Right lobe of liver (tissue), 6 donors: Measurements from ENCODE around the gene SDF4. TPM values are rescaled to one million over a fixed set of nuclear protein-coding genes. Genes with fewer than 3 reads are reported as not detected.

Experiments used
- ATAC-seq, 4 donors: fragments of 200-7000 bp; cut with Tn5 transposase; one replicate each; pipeline ENCODE4 v1.9.1; 2020; ENCODE audit warnings: mild to moderate bottlenecking in 4 of 4, moderate library complexity in 4 of 4
- DNase-seq, 3 donors: peaks; one replicate each; pipeline ENCODE4 v3.0.0-alpha.2; 2020
- H3K27ac ChIP-seq, 3 donors: fragments of 200-600 bp; one replicate each; pipeline ENCODE4 v1.8.0; 2022
- H3K27me3 ChIP-seq, 2 donors: fragments of 200-600 bp; one replicate each; pipeline ENCODE4 v1.8.0; 2022
- H3K36me3 ChIP-seq, 4 donors: fragments of 200-600 bp; sonication (generic) in 1 of 4; one replicate each; pipeline versions ENCODE4 v1.5.1 to v1.8.0; 2017 to 2022; ENCODE audit warnings: control low read depth in 1 of 4
- H3K4me1 ChIP-seq, 4 donors: fragments of 200-600 bp; sonication (generic) in 1 of 4; one replicate each; pipeline versions ENCODE4 v1.5.1 to v1.8.0; 2017 to 2022; ENCODE audit warnings: control low read depth in 1 of 4
- H3K4me3 ChIP-seq, 3 donors: fragments of 200-600 bp; one replicate each; pipeline ENCODE4 v1.8.0; 2022
- H3K9me3 ChIP-seq, 4 donors: fragments of 200-600 bp; sonication (generic) in 1 of 4; one replicate each; pipeline versions ENCODE4 v1.5.1 to v1.8.0; 2017 to 2022; ENCODE audit warnings: control low read depth in 1 of 4
- CTCF ChIP-seq, 4 donors: fragments of 200-600 bp in 3 of 4; fragments of 450-650 bp in 1 of 4; IDR thresholded peaks; one replicate each; pipeline versions ENCODE4 v1.5.1 to v1.8.0; 2016 to 2022; ENCODE audit warnings: antibody characterized with exemption in 4 of 4, mild to moderate bottlenecking in 2 of 4
- WGBS: methylation state at CpG from one replicate; pipeline ENCODE4 v1.1.6; 2018; ENCODE audit warnings: low coverage, low lambda C conversion rate; ENCODE audit not compliant: insufficient coverage; ENCODE audit errors: missing lambda C conversion rate; 5-methylcytosine and 5-hydroxymethylcytosine counted together
- intact Hi-C, 2 donors: fragments of 100-400 bp; cut with DNase I; formaldehyde crosslinking; loops; one replicate each; pipeline versions ENCODE4 v1.11.2 to v1.14.1; 2022
- microRNA counts: library from miRNA; unstranded; fragments of <30 nt; microRNA quantifications from one replicate; lab custom pipeline; 2016
- microRNA-seq, 2 donors: library from miRNA; unstranded; fragments of <30 nt; microRNA quantifications; one replicate each; pipeline ENCODE4, GENCODE V29; 2019 to 2020
- small RNA-seq, 2 experiments: library from RNA; depleted of rRNA; stranded (forward); fragments of <200 nt; gene quantifications; one replicate each; pipeline ENCODE3, GENCODE V24; 2016
- total RNA-seq, 6 experiments: library from RNA; depleted of rRNA in 2 of 6; stranded (reverse); fragments of >200 nt in 2 of 6; fragmentation: NEBNext Ultra II Directional in 3 of 6; extraction: Animal tissue kit (Norgen Biotek cat#: 25700) in 3 of 6; gene quantifications; one replicate each; pipeline versions ENCODE4 v1.1.0 to v1.2.4, GENCODE V29; 2016 to 2023
- donor health status: DM: no; HTN: yes; CAD: no.
- donor health status: DM: no; HTN: no; CAD: no.
- donor health status: DM: no; HTN: no; CAD: no.
- donor health status: DM: no; HTN: yes; CAD: no.
- donor health status: DM: no; HTN: yes; CAD: no.

Gene SDF4
- total RNA-seq, 6 experiments from 2014 or later = 112 to 148 (median 142) TPM

- H3K4me1 ChIP-seq = no peaks in the 10 kb centered on the region
- H3K4me3 ChIP-seq = no peak overlapping the region
- WGBS = no CpG with 5 or more reads among the region's 20 CpGs
- intact Hi-C loops = no loop called here
- H3K27me3 ChIP-seq = no peaks in the 10 kb centered on the region
- no peak for TF ChIP-seq CTCF (IDR thresholded peaks at IDR 0.05)
- no peaks in the 10 kb centered on the region for H3K36me3 ChIP-seq
- H3K9me3 ChIP-seq = no peaks in the 10 kb centered on the region
- ATAC-seq (no peak), DNase-seq (peak in 1 of 3 donors; percentile 21)
- no peak overlapping the region for H3K27ac ChIP-seq
Measured at GRCh38 chr1:1167398-1167821, 64.4 kb downstream of the SDF4 start.

MicroRNAs encoded within 50 kb of the gene (microRNA counts, 767-probe panel; counts per million panel counts)
- microRNA hsa-miR-200a-3p (lab: Ali Mortazavi, UCI) (237 counts per million), microRNA hsa-miR-200b-3p (lab: Ali Mortazavi, UCI) (5,401 counts per million, percentile 12 among the panel's probes with 10 or more counts), microRNA hsa-miR-429 (lab: Ali Mortazavi, UCI) (237 counts per million)

Small RNAs within 50 kb of the gene (microRNA-seq; reads per million reads assigned to microRNA genes)
- 90.8 to 142 reads per million in 2 donors for gene MIR200A
- 321 to 563 reads per million in 2 donors for gene MIR200B
- gene MIR429 = 65.7 to 114 reads per million in 2 donors

Small RNAs within 50 kb of the gene (small RNA-seq; reads per million reads assigned to genes)
- 3.0 to 4.1 reads per million in 2 experiments for gene MIR200A
- gene MIR200B = 16.7 to 36.2 reads per million in 2 experiments
- 2.6 to 4.2 reads per million in 2 experiments for gene MIR429

Other genes starting within 250 kb of the SDF4 start
- gene PERM1, start 249.9 kb downstream of the SDF4 start, total RNA-seq = under 1 TPM in 4 of 6 experiments, not detected in 2; 0.18 to 0.46 (median 0.28) TPM
- 10 to 100 TPM in 2 of 6 experiments, 1 to 10 TPM in 4; 1.6 to 21.5 (median 5.2) TPM for gene HES4, start 231.9 kb downstream of the SDF4 start, total RNA-seq
- gene ISG15, start 218.5 kb downstream of the SDF4 start, total RNA-seq = 10 to 100 TPM; 16.3 to 98.7 (median 26.4) TPM
- gene AGRN, start 211.9 kb downstream of the SDF4 start, total RNA-seq = 10 to 100 TPM; 14.2 to 44.5 (median 35.2) TPM
- not detected for gene RNF223, start 157.7 kb downstream of the SDF4 start, total RNA-seq
- gene C1orf159, start 115.9 kb downstream of the SDF4 start, total RNA-seq = 1 to 10 TPM; 4.0 to 7.7 (median 6.4) TPM
- gene TTLL10, start 58.1 kb downstream of the SDF4 start, total RNA-seq = not detected
- gene TNFRSF18, start 25.4 kb downstream of the SDF4 start, total RNA-seq = under 1 TPM in 2 of 6 experiments, not detected in 4; 0.24 to 0.27 TPM
- gene TNFRSF4, start 17.8 kb downstream of the SDF4 start, total RNA-seq = under 1 TPM in 4 of 6 experiments, not detected in 2; 0.20 to 0.99 (median 0.28) TPM
- 10 to 100 TPM in 2 of 6 experiments, 1 to 10 TPM in 4; 6.3 to 14.3 (median 7.8) TPM for gene B3GALT6, start 236 bp upstream of the SDF4 start, total RNA-seq
- gene C1QTNF12, start 14.7 kb upstream of the SDF4 start, total RNA-seq = 1 to 10 TPM in 4 of 6 experiments, under 1 TPM in 1, not detected in 1; 0.40 to 4.0 (median 1.1) TPM
- gene UBE2J2, start 41.9 kb upstream of the SDF4 start, total RNA-seq = 10 to 100 TPM; 25.5 to 30.6 (median 26.9) TPM
- gene SCNN1D, start 48.4 kb upstream of the SDF4 start, total RNA-seq = 1 to 10 TPM; 1.7 to 6.2 (median 3.4) TPM
- gene ACAP3, start 75.9 kb upstream of the SDF4 start, total RNA-seq = 10 to 100 TPM; 20.1 to 28.0 (median 22.0) TPM
- gene PUSL1, start 76.6 kb upstream of the SDF4 start, total RNA-seq = 10 to 100 TPM in 2 of 6 experiments, 1 to 10 TPM in 4; 5.6 to 21.6 (median 8.4) TPM
- gene INTS11, start 92.7 kb upstream of the SDF4 start, total RNA-seq = 10 to 100 TPM; 35.1 to 52.4 (median 43.5) TPM
- 10 to 100 TPM; 26.9 to 57.7 (median 33.1) TPM for gene CPTP, start 92.8 kb upstream of the SDF4 start, total RNA-seq
- 1 to 10 TPM in 2 of 6 experiments, under 1 TPM in 4; 0.10 to 2.7 (median 0.33) TPM for gene TAS1R3, start 99.3 kb upstream of the SDF4 start, total RNA-seq
- 10 to 100 TPM; 32.7 to 54.6 (median 41.2) TPM for gene DVL1, start 117.4 kb upstream of the SDF4 start, total RNA-seq
- 10 to 100 TPM in 2 of 6 experiments, 1 to 10 TPM in 4; 2.2 to 11.9 (median 3.3) TPM for gene MXRA8, start 126.6 kb upstream of the SDF4 start, total RNA-seq
- 100 to 1,000 TPM in 3 of 6 experiments, 10 to 100 TPM in 3; 70.0 to 140 (median 104) TPM for gene AURKAIP1, start 143.2 kb upstream of the SDF4 start, total RNA-seq
- gene CCNL2, start 167.3 kb upstream of the SDF4 start, total RNA-seq = 100 to 1,000 TPM in 4 of 6 experiments, 10 to 100 TPM in 2; 80.8 to 127 (median 101) TPM
- 10 to 100 TPM; 44.1 to 91.2 (median 56.5) TPM for gene MRPL20, start 175.3 kb upstream of the SDF4 start, total RNA-seq
- under 1 TPM; 0.19 to 0.89 (median 0.35) TPM for gene ANKRD65, start 189.3 kb upstream of the SDF4 start, total RNA-seq
- gene VWA1, start 203.7 kb upstream of the SDF4 start, total RNA-seq = 100 to 1,000 TPM in 1 of 6 experiments, 10 to 100 TPM in 5; 39.5 to 195 (median 78.7) TPM
- 1 to 10 TPM in 4 of 6 experiments, under 1 TPM in 2; 0.74 to 3.1 (median 1.9) TPM for gene ATAD3C, start 217.7 kb upstream of the SDF4 start, total RNA-seq
- 10 to 100 TPM in 3 of 6 experiments, 1 to 10 TPM in 3; 8.9 to 15.0 (median 10.2) TPM for gene ATAD3B, start 239.8 kb upstream of the SDF4 start, total RNA-seq